Ecto neural progenitor cell (in vitro differentiated cells): Measurements from ENCODE around the gene OGG1.
"Not testable (repeated sequence)": the region's sequence is repeated elsewhere in the genome, so short reads cannot be mapped to it uniquely, and the experiment has no call there.

Experiments used
- DNase-seq: peaks from one replicate; pipeline ENCODE4 v3.0.0-alpha.2; 2018; ENCODE audit warnings: low spot score

OGG1 gene

DNA sequence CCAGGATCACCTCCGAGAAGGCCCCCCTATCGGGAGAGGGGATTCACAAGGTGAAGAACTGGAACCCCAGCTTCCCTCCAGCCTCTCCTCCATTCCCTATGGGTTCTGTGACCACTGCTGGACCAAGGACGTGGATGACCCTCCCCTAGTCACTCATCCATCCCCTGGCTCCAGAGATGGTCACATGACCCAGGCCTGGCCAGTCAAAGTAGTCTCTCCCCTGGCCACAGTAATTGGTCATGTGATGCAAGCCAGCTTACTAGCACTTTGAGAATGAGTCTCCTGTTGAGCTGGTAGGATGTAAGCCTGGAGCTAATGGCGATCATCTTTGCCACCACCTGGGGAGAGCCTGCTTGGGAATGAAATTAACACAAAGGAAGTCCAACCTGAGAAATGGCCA lies 16.1 kb downstream of the OGG1 start:
- no peak for DNase-seq

DNA sequence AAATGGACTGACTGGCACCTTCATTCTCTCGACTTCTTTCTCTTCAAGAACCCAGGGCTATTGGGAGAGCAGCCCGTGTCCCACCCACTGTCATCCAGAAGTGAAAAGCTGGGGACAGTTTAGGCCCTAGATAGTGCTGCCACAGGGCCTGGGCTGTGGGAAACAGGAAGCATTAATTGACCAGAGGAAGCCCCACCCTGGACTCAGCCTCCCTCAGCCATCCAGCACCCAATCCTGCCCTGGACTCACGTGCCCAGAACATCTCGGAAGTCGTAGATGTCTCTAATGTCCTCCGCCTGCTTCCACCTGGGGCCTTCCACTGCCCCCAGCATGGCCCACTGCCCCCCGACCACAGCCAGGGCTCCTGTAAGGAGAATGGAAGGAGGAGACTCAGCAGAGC lies 17.7 kb downstream of the OGG1 start:
- no peak for DNase-seq

DNA sequence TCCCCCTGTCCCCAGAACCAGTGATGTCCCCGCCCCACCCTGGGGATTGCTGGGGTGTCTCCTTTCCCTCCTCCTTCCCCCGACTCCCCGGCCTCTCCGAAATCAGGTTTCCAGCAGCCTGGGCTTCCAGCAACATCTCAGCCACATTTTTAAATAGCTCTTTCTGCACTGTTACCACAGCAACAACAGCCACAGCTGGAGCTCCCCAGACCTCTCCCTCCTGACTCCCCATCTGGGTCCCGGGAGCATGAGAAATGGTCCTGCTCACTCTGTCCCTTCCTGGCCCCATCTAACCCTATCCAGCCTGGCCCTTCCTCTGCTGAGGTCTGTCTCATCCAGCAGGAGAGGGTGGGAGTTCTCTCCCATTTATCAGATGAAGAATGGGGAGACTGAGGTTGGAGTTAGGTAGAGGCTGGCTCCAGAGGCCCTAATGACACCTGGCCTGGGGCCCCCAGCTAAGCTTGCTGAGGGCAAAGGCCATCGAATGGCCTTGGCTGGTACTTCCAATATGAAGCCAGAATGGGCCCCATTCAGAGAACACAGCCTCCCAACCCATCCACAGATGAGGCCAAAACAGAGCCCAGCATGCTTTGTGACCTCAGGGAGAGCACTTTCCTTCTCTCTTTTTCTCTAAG lies 18.5 kb downstream of the OGG1 start:
- DNase-seq = no peak

DNA sequence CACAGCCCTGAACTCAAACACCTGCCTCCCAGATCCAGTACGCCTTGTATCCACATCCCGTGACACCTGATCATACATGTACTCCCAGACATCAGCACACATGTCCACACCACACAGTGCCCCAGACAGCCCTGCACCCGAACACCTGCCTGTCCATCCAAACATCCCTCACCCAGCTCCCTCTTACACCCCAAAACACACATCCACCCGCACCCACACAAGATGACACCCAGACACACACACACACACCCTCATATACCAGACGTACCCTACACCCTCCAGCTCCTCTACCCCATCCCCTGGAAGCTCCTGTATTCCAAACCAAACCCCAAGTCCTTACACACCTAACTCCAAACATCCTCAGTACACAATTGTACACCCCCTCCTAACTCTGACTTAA lies 19.3 kb downstream of the OGG1 start:
- DNase-seq = no peak

DNA sequence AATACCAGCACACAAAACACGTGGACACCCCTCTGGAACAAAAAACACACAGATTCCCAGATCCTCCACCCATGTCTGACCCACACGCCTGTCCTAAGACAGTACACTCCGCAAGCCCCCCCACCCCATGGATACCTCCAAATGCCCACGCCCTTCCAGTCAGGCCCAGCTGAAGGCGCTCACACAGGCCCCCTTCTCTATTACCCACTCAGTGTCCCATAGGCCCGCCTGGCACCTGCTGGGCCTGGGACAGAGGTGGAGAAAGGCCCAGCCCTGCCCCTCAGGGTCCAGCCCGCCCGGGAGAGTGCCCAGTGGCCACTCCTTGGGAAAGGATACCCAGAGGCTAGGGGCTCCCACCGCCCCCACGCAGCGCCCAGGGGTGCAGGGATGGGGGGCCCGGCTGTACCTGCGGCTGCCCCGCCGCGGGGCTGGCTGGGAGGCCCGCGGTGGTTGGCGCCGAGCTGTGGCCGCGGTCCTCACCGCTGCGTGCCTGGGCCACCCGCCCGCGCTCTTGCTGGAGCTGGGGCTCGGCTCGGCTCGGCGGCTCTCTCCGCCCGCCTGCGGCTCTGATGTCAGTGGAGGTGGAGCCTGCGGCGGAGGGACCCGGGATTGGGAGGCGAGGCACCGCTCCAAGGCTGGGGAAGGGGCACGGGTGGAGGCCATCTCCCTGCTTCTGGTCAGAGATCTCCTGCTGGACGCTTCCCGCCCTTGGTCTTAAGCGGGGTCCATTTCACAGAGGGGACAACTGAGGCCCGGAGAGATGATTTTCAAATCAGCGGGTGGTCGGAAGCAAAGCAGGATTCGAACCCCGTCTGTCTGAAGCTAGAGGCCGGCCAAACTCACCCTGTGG lies 19.9 kb downstream of the OGG1 start, which contains the start of gene CAMK1:
TSS of gene CAMK1 (minus strand) at position 522 of the 850 bp plus-strand sequence. CDS start 2,198 bp downstream, outside the sequence.
- DNase-seq = peak; percentile 88

DNA sequence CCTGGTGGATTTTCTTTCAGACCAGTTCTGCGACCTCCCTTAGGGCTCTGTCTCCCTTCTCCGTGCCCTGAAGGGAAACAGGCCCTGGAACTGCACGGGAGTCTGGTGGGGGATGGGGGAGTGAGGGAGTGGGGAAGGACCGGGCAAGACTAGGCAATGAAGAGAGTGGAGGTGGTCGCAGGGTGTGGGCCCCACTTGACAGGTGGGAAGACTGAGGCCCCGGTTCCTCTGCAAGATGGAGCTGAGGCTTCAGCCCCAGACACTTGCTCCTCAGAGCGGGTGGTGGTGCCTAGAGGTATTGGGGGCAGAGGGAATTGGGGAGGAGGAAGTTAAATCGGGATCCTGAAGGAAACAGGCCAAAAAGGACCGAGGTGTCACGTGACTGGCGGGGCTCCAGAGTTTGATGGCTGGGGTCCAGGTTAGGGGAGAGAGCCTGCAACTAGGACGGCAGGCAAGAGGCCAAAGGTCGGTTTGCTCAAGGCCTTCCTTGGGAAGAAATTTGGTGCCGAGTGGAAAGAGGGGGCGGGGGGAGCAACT lies 20.6 kb downstream of the OGG1 start:
- no peak for DNase-seq

DNA sequence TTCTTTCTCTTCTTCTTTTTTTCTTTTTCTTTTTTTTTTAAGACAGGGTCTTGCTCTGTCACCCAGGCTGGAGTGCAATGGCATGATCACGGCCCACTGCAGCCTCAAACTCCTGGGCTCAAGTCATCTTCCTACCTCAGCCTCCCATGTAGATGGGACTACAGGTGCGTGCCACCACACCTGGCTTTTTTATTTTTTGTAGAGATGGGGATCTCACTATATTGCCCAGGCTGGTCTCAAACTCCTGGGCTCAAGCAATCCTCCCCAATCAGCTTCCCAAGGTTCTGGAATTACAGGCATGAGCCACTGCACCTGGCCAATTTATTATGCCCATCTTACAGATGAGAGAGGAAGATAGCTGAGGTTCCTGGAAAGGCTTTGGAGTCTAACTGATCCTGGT lies 21.3 kb downstream of the OGG1 start:
- DNase-seq = not testable (repeated sequence)

DNA sequence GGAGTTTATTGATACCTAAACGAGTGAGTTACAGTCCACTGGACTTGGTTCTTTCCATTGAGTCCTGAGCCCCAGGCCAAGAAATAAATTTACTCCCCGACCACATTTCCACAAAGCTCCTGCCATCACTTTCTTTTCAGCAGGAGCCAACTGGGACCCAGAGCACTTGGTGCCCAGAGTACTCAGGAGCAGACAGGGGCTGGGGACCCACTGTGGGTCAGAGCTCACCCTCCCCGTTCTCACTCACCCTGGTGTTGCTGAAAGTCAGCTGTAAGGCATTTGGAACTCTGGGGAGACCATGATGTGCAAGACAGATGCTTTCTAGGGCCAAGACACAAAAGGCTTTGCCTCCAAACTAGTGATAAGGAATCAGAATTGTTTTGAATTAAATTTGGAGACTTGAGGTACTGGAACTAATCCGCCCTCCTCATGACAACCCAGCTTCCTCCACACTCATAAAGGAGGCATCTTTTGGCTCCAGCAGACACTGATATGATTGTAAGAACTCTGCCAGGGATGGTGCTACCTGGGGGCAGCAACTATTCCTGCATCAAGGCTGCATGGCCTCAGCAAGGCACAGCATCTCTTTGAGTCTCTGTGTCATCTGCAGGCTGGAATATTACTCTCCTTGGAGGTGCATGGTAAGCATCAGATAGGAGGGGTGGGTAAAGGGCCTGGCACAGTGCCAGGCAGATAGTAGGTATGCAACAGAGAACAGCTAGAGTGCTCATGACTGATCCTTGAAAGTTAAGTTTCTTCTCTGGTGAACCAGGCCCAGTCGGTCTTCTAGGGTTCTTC lies 27.3 kb downstream of the OGG1 start:
- DNase-seq = no peak

DNA sequence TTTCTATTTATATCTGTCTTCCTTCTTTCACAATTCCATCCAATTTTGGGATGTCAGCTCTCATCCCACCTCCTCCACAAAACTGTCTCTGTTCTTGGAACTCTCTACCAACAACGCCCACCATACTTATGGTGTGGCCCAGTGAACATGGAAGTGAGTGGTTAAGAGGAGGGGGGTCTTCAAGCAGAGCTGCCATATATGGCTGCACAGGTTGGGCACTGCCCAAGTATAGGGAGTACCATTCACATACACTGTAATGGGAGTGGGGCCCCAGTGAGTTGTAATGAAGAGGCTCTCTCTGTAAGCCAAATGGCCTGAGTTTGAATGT lies 27.9 kb downstream of the OGG1 start:
- DNase-seq = no peak

DNA sequence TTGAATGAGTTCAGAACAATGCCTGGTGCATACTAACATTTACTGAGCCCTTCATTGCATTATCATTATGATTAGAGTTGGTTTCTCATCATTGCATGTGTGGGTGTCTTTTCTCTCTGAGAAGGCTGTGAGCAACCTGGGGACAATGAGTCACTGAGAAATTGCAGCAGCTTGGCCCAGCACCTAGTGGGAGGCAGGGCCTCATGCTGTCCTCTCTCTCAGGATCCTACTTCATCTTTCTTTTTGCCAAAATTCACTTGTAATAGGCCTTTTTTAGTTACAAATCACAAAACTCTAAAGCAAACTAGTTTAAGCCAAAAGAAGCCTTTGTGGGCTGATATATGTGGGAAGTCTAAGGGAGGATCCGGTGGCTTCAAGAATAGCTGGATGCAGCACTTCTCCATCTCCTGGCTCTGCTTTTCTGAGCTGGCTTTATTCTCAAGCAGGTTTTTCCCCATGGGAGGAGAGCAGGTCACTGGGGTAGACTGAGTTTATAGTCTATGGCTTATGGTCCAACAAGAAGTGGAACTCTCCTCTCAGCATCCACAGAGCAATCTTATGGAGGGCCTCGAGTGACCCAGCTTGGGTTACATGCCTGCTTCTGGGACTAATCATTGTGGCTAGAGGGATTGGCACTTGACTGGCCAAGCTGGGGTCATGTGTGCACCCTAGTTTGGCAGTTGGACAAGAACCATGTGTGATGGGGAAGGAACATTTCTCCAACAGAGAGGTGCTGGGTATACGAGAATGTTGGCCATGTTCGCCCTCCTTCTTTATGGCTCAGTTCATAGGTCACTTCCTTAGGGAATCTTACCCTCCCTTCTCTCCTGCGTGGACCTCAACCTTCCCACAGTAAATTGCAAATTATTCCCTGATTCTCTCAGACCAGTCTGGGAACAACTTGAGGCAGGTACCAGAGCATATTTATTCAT lies 28.7 kb downstream of the OGG1 start:
- DNase-seq = no peak

DNA sequence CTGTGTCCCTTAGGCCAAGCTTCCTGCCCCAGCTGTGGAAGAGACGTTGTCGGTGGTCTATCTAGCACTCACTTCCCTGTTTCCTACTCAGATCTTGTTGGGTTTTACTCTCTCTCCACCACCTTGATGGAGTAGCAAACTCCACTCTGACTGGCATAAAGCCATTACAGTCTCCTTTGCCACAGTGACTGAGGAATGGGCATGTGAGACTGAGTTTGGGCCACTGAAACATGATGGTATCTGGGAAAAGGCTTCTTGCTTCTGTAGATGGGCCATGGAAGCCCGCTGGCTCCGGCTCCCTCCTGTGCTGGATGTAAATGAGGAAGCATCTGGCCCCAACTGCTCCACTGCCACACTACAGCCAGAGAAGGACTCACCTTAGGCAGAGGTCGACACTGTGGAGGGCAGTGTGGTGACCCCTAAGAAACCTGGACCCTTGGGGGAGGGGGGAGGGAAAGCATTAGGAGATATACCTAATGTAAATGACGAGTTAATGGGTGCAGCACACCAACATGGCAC lies 29.4 kb downstream of the OGG1 start:
- DNase-seq = no peak

DNA sequence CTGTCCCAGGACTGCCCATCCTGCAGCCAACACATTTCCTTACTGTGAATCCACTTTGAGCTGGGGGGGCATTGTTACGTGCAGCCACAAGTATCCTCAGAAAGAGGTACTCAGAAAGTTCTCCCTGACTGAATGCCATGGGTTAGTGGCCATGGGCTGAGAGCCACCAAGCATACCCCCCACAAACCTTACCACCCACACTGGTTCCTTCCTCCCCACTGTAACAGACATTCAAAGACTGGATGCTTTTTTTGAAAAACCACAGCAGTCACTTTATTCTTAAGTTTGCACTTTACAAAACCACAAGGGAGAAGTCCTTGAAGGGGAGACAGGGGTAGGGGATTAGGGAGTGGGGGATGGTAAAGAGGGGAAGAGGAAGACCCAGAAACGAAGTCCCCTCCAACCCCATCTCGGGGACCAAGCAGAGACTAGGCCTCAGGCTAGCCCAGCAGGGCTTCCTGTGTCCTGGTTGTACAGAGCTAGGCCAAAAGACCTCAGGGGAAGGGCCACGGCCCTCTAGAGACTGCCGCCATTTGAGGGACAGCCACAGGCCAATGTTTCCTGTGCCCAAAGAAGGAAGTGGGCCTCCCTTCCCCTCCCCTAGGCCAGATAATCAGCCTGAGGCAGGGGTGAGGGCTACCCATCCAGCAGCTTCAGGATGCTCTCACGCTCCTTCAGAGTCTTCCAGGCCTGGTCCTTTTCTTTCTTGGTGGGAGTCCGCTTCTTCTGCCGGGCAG lies 30.1 kb downstream of the OGG1 start:
- DNase-seq = no peak

DNA sequence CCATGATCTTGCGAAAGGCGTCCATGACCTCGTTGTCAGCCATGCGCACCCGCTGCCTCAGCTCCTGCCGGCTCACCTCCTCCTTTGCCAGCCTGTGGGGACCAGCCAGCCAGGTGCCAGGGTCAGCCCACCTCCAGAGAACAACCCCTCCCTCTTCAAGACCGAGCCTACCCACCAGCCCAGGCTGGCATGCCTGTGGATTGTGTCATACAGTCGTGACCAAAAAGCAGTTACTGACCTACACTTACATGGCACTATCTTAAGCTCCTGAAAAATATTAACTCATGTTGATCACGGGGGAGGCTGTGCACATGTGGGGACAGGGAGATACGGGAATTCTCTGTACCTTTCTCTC lies 30.7 kb downstream of the OGG1 start:
- DNase-seq = no peak

DNA sequence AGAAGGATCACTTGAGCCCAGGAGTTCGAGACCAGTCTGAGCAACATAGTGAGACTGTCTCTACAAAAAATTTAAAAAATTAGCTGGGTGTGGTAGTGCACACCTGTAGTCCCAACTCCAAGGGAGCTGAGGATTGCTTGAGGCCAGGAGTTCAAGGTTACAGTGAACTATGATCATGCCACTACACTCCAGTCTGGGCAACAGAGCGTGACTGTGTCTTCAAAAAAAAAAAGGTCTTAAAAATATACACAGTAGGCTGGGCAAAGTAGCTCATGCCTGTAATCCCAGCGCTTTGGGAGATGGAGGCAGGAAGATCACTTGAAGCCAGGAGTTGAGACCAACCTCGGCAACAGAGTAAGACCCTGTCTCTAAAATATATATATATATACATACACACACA lies 31.2 kb downstream of the OGG1 start:
- DNase-seq = no peak

DNA sequence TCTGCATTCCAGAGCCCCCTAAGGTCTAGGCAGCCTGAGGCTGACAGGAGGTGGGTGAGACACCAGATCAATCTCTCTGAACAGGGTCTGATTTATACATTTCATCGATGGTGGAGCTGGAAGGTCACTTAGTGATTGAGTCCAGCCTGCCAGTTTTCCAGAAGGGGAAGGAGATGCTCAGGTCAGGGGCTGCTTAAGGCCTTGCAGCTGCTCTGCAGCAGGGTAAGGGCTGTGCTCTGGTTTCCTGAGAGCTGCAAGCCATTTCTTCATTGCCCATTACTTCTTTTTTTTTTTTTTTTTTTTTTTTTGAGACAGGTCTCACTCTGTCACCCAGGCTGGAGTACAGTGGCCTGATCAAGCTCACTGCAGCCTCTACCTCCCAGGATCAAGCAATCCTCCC lies 31.8 kb downstream of the OGG1 start:
- no peak for DNase-seq

DNA sequence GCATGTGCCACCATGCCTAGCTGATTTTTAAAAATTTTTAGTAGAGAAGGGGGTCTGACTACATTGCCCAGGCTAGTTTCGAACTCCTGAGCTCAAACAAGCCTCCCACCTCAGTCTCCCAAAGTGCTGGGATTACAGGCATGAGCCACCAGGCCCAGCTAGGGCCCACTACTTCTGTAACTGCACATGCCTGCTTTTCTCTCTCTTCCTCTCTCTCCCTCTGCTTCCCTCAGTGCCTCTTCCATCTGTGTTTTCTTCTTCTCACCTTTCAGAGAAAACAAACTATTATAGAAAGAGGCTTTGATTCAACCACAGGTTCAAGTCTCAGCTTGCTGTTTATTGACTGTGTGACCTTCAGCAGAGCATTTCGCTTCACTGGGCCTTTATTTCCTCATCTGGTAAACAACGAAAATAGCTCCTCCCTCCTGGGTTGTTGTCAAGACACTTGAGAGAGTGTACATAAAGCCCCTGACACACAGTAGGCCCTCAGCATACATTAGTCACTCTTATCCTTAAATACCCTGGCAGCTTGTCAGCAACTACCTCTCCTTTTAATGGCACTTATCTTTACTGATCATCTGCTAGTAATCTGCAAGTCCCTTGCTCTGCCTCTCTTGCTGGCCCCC lies 32.3 kb downstream of the OGG1 start:
- DNase-seq = no peak

DNA sequence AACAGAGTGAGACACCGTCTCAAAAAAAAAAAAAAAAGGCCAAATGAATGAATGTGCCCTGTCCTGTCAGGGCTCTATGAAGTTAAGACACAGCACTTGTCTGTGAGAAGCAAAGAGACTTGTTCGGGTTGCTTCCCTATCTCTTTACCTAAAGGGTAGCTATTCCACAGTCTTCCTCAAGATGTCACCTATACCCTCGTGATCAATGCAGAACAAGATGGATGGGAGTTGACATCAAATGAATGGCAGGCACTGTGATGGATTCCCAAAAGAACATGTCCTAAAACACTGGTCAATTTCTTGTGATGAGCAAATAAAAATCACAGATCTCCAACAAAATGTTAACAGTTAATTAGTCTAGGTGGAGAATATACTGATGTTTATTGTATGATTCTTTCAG lies 33.0 kb downstream of the OGG1 start:
- DNase-seq = no peak

DNA sequence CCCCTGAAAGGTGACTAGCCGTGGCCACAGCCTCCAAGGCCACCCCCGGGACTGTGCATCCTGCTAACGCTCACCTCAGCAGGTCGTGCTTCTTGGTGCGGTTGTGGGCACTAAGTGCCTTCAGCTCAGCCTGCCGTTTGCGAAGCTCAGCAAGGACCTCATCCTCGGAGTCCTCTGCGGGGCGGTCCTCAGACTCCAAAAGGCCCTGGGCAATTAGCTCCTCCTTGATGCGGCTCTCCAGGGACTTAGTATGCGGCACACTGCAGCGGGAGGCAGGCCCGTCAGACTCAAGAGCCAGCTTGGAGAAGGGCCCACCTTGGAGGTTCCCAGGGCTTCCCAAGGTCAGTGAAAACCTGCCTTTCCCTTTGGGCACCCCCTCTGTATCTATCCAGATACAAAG lies 34.2 kb downstream of the OGG1 start:
- DNase-seq = no peak

DNA sequence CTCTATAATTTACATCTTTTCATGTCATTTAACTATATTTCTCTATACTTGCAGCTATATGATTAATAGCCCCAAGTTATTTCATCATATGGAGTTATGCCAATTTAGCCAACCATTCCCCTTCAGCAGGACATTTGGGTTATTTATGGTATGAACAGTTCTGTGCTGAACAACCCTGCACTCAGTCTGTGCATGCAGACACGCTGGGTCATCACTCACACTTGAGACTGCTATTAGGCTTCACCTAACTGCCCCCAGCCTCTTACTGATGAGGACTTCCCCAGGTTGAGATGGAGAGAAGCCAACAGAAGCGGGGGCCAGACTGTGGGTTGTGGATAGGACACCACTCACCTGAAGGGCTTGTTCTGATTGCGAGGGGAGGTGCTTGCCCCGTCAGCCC lies 35.2 kb downstream of the OGG1 start:
- DNase-seq = no peak

DNA sequence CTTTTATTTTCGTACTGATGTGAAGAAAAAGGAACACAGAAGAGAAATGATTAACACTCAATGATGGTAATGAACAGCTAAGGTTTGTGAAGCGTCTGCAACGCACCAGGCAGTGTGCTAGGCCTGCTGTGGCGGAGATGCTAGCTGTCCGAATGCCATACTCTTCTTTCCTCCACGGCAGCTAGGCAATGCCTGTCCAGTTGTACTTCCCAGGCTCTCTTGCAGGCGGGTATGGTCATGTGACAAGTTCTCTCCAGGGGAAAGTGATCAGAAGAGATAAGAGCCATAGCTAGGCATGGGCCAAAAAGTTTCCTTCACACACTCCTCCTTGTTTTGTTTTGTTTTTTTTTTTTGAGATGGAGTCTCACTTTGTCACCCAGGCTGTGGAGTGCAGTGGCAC lies 35.9 kb downstream of the OGG1 start:
- no peak for DNase-seq
